Measurements from ENCODE around the gene RBBP8NL.

RBBP8NL gene

GRCh38 chr20:62368976-62369814 is 58.1 kb downstream of the RBBP8NL start:
- in situ Hi-C loops (cut with MboI; ENCODE audit: low sequenced_read_pairs), result no loop called here

DNA sequence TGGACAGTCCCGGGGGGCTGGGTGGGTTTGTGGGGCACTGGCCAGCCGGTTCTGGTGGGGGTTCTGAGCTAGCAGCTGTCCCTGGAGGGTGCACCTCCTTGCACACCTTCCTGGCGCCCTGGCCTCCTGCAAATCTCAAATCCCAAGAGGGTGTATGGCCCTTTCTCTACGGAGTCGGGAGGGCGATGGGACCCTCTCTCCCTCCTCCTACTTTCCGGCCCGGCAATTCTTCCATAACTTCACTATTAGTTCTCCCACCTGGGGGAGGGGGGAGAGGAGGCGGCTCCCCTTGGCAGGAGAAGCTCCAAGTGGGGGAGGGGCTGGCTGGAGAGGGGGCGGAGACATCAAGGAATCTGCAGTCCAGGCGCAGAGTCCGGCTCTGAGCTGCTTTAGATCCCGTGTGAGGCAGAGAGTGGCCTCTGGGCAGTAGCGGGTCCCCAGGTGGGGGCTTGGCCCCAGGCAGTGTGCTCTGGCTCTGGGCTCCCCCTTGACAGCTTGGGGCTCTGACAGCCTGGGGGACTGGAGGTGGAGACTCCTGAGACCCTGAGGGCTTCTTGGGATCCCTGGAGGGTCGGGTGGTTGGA is 58.9 kb downstream of the RBBP8NL start:
- in situ Hi-C loops (cut with MboI; ENCODE audit: low sequenced_read_pairs), result no loop called here

DNA sequence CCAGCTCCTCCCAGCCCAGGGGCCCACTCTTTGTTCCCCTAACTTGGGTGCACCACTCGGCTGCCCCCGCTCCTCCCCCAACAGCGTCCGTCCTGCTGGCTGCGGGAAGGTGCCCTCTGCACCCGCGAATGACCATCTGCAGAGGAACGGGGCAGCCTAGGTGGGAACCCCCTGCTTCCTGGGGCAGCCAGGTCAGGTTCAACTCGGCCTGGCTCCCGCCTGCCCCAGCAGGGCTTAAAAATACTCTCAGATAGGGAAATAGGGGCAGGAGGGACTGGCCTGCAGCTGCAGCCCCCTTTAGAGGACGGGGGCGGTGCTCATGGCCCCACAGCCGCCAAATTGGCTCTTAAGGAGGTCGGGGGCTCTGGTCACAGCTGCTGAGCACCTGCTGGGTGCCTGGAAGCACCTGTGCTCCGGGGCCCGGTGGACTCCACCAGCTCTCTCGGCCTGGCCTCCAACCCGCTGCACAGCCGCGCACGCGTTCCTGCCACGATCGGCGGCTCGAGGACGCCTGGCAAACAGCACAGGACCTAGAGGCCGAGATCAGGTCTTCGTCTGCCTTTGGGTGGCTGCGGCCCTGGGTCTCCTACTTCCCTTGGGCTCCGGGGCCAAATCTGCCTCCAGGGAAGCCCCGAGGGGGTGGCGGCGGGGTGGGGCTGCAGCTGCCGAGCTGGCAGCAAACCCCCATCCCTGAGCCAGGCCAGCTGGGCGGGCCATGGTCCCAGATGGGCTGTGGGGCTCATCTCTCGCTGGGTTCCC is 59.5 kb downstream of the RBBP8NL start:
- in situ Hi-C loops (cut with MboI; ENCODE audit: low sequenced_read_pairs), result no loop called here

DNA sequence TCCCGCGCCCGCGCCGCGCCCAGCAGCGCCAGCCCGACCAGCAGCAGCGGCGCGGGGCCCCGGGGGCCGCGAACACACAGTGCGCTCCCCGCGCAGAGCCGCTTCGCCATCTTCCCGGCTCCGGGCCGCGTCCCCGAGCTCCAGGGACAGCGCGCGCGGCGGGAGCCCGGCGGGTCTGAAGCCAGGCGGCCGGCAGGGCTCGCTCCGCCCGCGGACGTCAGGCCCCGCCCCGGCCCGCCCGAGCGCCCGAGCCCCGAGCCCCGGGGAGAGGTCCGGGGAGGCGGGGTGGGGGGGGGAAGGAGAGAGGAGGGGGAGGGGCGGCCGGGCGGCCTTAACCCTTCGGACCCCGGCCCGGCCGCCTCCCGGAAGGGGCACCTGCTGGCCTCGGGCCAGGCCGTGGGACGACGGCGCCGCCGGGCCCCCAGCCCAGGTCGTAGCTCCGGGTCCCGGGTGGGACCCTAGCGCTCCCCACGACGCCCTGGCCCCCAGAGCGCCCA is 60.2 kb downstream of the RBBP8NL start, which contains the start of gene LAMA5:
Gene LAMA5 (minus strand): TSS at position 177 of the 497 bp plus-strand sequence. CDS start 67 bp downstream, at position 110.
- in situ Hi-C loops (cut with MboI; ENCODE audit: low sequenced_read_pairs), result no loop called here

DNA sequence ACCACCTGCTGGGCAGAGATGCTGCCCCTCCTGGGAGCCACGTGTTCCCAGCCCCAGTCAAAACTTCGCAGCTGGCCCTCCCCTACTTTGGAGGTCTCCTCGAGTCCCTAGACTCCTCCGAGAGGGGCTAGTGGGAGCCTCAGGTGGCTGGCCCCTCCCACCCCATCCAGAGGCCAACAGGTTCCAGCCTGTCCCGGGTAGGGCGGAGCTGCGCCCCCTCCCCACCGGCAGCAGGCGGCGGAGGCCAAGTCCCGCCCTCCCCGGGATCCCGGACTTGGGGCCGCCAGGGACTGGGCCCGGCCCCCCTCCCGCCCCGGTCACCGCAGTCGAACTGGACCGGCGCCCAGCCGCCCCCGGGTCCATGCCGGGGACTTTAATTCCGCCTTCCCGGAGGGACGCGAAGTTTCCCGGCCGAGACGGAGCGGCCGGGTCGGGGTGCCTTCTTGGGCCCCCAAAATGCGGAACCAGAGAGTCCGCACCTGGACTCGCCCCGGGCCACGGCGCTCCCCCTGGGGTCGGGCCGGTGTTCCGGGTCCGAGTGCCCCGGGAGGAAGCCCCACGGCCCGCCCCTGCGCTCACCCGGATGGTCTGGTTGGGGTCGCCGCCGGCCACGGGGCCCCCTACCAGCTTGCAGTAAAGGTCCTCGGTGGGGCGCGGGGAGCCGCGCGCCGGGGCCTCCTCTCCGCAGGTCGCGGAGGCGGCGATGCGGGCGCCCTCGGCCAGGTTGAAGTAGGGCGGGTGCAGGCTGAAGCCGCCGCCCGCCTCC is 60.8 kb downstream of the RBBP8NL start:
- in situ Hi-C loops (cut with MboI; ENCODE audit: low sequenced_read_pairs), result no loop called here

GRCh38 chr20:62365814-62366369 is 61.4 kb downstream of the RBBP8NL start:
- in situ Hi-C loops (cut with MboI; ENCODE audit: low sequenced_read_pairs), result no loop called here

- in situ Hi-C loops (cut with MboI; ENCODE audit: low sequenced_read_pairs), result no loop called here
Observed at GRCh38 chr20:62364911-62365736, 62.2 kb downstream of the RBBP8NL start.

GRCh38 chr20:62363920-62364851 is 63.2 kb downstream of the RBBP8NL start:
- in situ Hi-C loops (cut with MboI; ENCODE audit: low sequenced_read_pairs), result no loop called here

DNA sequence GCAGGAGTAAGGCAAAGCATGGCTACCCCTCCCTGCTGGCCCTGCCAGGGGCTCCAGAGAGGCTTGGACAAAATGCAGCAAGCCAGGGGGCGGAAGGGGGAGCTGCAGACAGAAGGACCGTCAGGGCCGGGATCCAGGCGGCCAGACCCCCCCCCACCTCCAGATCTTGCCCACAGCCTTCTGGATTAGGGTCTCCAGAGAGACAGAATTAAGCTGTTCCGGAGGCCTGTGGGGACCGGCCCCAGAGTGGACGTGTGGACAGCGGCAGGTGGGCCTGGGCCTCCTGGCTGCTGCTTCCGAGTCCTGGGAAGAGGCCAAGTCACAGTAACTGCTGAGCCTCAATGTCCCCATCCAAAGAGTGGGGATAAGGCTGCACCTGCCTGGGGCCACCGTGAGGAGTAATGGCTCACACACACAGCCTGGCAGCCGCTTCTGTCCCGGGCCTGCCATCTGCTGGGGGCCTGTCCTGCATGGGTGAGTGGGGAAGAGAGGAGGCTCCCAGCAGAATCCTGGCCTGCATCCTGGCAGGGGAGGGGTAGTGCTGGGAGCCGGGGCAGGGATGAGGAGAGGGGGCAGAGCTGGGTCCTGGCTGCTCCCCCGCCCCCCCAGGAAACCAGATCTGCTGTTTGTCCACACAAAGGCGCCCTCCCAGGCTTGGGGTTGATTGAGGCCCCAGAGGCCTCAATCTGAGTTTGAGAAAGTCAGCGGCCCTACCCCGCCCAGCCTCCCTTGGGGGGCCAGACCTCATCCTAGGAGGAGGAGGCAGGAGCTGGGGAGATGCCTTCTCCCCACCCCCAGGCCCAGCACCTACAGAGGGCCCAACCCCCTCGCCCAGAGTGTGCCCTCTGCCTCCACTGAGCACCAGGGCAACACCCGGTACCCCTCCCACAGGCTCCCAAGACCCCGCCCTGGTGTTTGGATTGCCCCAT is 64.1 kb downstream of the RBBP8NL start:
- in situ Hi-C loops (cut with MboI; ENCODE audit: low sequenced_read_pairs), result no loop called here

DNA sequence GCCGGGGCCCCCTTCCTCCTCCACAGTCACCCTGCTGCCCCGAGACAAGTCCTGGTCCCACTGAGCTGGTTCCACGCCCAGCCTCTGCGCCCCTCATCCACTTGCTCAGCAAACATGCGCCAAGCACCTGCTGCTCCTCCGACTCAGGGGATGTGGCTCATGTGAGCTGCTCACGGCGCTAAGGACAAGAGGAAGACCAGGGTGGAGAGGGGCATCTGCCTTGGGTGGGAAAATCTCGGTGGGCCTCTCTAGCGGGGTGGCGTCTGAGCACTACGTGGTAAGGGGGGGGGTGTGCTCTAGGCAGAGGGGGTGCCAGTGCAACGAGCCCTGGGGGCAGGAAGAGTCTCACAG is 64.8 kb downstream of the RBBP8NL start:
- in situ Hi-C loops (cut with MboI; ENCODE audit: low sequenced_read_pairs), result no loop called here

- in situ Hi-C loops (cut with MboI; ENCODE audit: low sequenced_read_pairs), result no loop called here
Observed at GRCh38 chr20:62361799-62362589, 65.3 kb downstream of the RBBP8NL start.

GRCh38 chr20:62360854-62361798 is 66.2 kb downstream of the RBBP8NL start:
- in situ Hi-C loops (cut with MboI; ENCODE audit: low sequenced_read_pairs), result no loop called here

Measured in HL-60/S4 (cell line).